GM19372 (cell line): Measurements from ENCODE around the gene PTPRK.

Experiments used
- ATAC-seq: cut with Tn5 transposase; IDR thresholded peaks from one replicate; pipeline ENCODE4 v1.9.1; 2021; ENCODE audit warnings: mild to moderate bottlenecking, low read depth, moderate library complexity; ENCODE audit not compliant: unreplicated experiment

PTPRK gene

GRCh38 chr6:128517124-128517523 lies 3.3 kb downstream of the PTPRK start:
- no peak for ATAC-seq

GRCh38 chr6:128516514-128516898 lies 3.9 kb downstream of the PTPRK start:
- no peak for ATAC-seq

- no peak for ATAC-seq
Measured at GRCh38 chr6:128515550-128516513, 4.6 kb downstream of the PTPRK start.

GRCh38 chr6:128513878-128514277 lies 6.5 kb downstream of the PTPRK start:
- ATAC-seq: no peak

GRCh38 chr6:128512296-128512695 lies 8.1 kb downstream of the PTPRK start:
- ATAC-seq: no peak

GRCh38 chr6:128511506-128511905 lies 8.9 kb downstream of the PTPRK start:
- ATAC-seq: peak; percentile 57

GRCh38 chr6:128509709-128510108 lies 10.7 kb downstream of the PTPRK start:
- no peak for ATAC-seq

- ATAC-seq: no peak
Measured at GRCh38 chr6:128508588-128509296, 11.7 kb downstream of the PTPRK start.

- ATAC-seq: no peak
Measured at GRCh38 chr6:128507337-128508310, 12.8 kb downstream of the PTPRK start.

- ATAC-seq: no peak
Measured at GRCh38 chr6:128505603-128506002, 14.8 kb downstream of the PTPRK start.

- ATAC-seq: no peak
Measured at GRCh38 chr6:128504003-128504654, 16.3 kb downstream of the PTPRK start.

- ATAC-seq: no peak
Measured at GRCh38 chr6:128500749-128501600, 19.4 kb downstream of the PTPRK start.

GRCh38 chr6:128500014-128500413 lies 20.4 kb downstream of the PTPRK start:
- ATAC-seq: no peak

GRCh38 chr6:128499079-128499731 lies 21.2 kb downstream of the PTPRK start:
- ATAC-seq: no peak

- no peak for ATAC-seq
Measured at GRCh38 chr6:128498234-128498633, 22.2 kb downstream of the PTPRK start.

- no peak for ATAC-seq
Measured at GRCh38 chr6:128495536-128496333, 24.7 kb downstream of the PTPRK start.

GRCh38 chr6:128494440-128494839 lies 26.0 kb downstream of the PTPRK start:
- ATAC-seq: no peak

GRCh38 chr6:128493877-128494276 lies 26.5 kb downstream of the PTPRK start:
- ATAC-seq: peak; percentile 68
